Activated CD4-positive, alpha-beta T cell treated with anti-CD3 and anti-CD28 coated beads for 1 hour (primary cell): ENCODE measurements around the gene SLC39A5.
A peak's percentile ranks its signal among the peaks of the same experiment; 100 is the strongest.
"Not testable (repeated sequence)": the region's sequence is repeated elsewhere in the genome, so short reads cannot be mapped to it uniquely, and the experiment has no call there.

Experiments
- DNase-seq: peaks from one replicate; pipeline ENCODE4 v3.0.0-alpha.2; 2020

SLC39A5 gene

GRCh38 chr12:56252649-56253048 lies 22.8 kb downstream of the SLC39A5 start:
- DNase-seq, result no peak

- DNase-seq, result no peak
Measured at GRCh38 chr12:56253091-56253490, 23.2 kb downstream of the SLC39A5 start.

GRCh38 chr12:56255671-56256070 lies 25.8 kb downstream of the SLC39A5 start:
- no peak for DNase-seq

GRCh38 chr12:56256326-56256960 lies 26.6 kb downstream of the SLC39A5 start:
- DNase-seq, result no peak

GRCh38 chr12:56257071-56257470 lies 27.2 kb downstream of the SLC39A5 start:
- DNase-seq, result no peak

- no peak for DNase-seq
Measured at GRCh38 chr12:56257491-56258067, 27.7 kb downstream of the SLC39A5 start.

- peak; percentile 66 for DNase-seq
Measured at GRCh38 chr12:56258068-56258819, 28.4 kb downstream of the SLC39A5 start, which contains the start of gene ANKRD52. TSS of gene ANKRD52 (minus strand) at chr12:56258384. CDS start at chr12:56258269, 115 bp downstream.

- DNase-seq, result no peak
Measured at GRCh38 chr12:56258820-56259183, 29.0 kb downstream of the SLC39A5 start.

GRCh38 chr12:56260380-56260779 lies 30.5 kb downstream of the SLC39A5 start:
- DNase-seq, result no peak

GRCh38 chr12:56260921-56261320 lies 31.1 kb downstream of the SLC39A5 start:
- no peak for DNase-seq

- DNase-seq, result no peak
Measured at GRCh38 chr12:56261503-56262232, 31.8 kb downstream of the SLC39A5 start.

GRCh38 chr12:56262955-56263354 lies 33.1 kb downstream of the SLC39A5 start:
- not testable (repeated sequence) for DNase-seq

GRCh38 chr12:56266068-56266692 lies 36.3 kb downstream of the SLC39A5 start:
- not testable (repeated sequence) for DNase-seq

GRCh38 chr12:56266693-56267442 lies 37.0 kb downstream of the SLC39A5 start, which contains the start of gene COQ10A:
TSS of gene COQ10A (plus strand) at chr12:56266942. CDS start at chr12:56267119, 177 bp downstream.
- peak; percentile 83 for DNase-seq

GRCh38 chr12:56267443-56268071 lies 37.7 kb downstream of the SLC39A5 start:
- DNase-seq, result no peak

GRCh38 chr12:56271031-56271430 lies 41.2 kb downstream of the SLC39A5 start:
- DNase-seq, result no peak

- DNase-seq, result not testable (repeated sequence)
Measured at GRCh38 chr12:56272468-56272867, 42.6 kb downstream of the SLC39A5 start.

- no peak for DNase-seq
Measured at GRCh38 chr12:56274299-56274698, 44.4 kb downstream of the SLC39A5 start.

- DNase-seq, result no peak
Measured at GRCh38 chr12:56278905-56279304, 49.1 kb downstream of the SLC39A5 start.

- no peak for DNase-seq
Measured at GRCh38 chr12:56280849-56281248, 51.0 kb downstream of the SLC39A5 start.

- DNase-seq, result no peak
Measured at GRCh38 chr12:56282030-56282429, 52.2 kb downstream of the SLC39A5 start.
